Measurements from ENCODE around the gene KLHL22. TPM values are rescaled to one million over a fixed set of nuclear protein-coding genes. Genes with fewer than 3 reads are reported as not detected.
A peak's percentile ranks its signal among the peaks of the same experiment; 100 is the strongest.
"Not testable (repeated sequence)": the region's sequence is repeated elsewhere in the genome, so short reads cannot be mapped to it uniquely, and the experiment has no call there.

Gene KLHL22
- total RNA-seq, result 16.9 and 17.7 TPM in 2 replicates

DNA sequence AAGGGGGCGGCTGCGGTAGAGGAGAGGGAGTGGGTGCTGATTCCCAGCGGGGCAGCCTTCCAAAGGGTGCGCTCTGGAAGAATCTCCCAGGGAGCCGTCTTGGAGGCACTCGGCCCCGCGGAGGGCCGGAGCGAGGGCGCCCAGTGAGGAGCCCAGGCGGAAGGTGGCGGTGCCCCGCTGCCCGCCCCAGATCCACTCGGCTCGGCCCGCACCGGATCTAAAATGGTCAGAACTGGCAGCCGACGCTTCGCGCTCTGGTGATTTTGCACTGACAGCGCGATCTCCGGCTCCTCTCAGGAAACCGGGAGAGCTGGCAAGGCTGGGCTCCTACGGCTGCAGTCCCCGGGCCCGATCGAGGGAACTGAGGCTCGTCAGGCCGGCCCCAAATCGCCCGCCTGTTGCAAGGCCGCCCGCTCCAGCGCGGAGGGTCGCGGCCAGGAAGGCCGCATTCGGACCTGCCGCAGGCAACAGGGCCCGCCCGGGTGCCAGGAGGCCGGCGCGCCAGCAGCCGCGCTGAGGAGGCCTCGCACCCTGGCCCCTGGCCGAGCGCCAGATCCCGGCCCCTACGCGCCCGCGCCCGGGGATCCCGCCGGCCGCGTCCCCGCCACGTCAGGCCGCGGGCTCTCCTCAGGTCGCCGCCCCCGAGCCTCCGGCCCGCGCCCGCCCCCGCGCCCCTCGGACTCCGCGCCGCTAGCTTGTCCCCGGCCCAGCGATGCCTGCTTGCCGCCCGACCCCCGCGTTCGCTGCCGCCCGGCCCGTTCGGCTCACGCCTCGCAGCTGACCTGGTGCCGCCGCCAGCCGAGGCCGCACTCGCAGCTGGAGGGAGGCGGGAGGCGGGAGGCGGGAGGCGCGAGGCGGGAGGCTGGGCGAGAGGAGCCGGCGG is at the start of gene KLHL22:
Gene KLHL22, minus strand, starts transcription at position 818 of the 883 bp plus-strand sequence. CDS start 6,584 bp downstream, outside the sequence.
- DNase-seq, result peak; percentile 80
- Mint-ChIP-seq H3K9me3 (no peaks in the 10 kb centered on the region), H3K27ac (peak within 1 kb of the TSS; percentile 90), H3K27me3 (no peaks in the 10 kb centered on the region), H3K36me3 (ENCODE audit: low read depth) (no peaks in the 10 kb centered on the region), H3K4me1 (peaks cover 32% of the 10 kb centered on the region), H3K4me3 (peak within 1 kb of the TSS; percentile 96)
- intact Hi-C loops (cut with micrococcal nuclease), result loop anchor here (1.0 to 10.0 kb wide), 4 partner anchors 12 to 210 kb away; partner anchors contain the start of gene MED15

DNA sequence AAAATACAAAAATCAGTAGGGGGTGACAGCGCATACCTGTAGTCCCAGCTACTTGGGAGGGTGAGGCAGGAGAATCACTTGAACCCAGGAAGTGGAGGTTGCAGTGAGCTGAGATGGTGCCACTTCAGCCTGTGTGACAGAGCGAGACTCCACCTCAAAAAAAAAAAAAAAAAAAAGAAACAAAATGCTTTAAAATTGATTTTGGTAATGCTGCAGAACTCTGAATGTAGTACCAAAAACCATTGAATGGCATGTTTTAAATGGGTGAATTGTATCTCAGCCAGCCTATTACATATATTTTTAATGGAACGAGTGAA is 49.7 kb upstream of the KLHL22 start:
- H3K27ac Mint-ChIP-seq; intact Hi-C loops (cut with micrococcal nuclease); H3K27me3 Mint-ChIP-seq; DNase-seq; H3K4me3 Mint-ChIP-seq; H3K9me3 Mint-ChIP-seq: not testable (repeated sequence)
- Mint-ChIP-seq H3K36me3 (ENCODE audit: low read depth) (peaks cover 45% of the 10 kb centered on the region), H3K4me1 (peaks cover 40% of the 10 kb centered on the region)

DNA sequence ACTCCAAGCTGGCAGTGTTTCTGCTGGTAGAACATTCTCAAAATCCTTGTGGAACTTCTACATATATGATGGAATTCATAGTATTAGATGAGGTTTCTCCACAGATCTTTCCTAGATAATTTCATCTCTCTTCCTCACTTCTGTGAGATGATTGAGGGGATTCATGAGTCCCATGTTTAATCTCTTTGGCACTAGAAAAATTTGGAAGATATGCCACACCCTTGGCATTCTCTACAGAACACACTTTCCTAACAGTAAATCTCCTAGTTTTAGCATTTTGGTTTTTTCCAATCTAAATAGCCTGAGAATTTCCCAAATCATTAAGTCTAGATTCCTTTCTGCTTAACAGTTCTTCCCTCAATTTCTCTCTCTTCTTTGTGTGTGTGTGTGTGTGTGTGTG is 47.1 kb upstream of the KLHL22 start:
- Mint-ChIP-seq H3K4me1 (peaks cover 26% of the 10 kb centered on the region), H3K27me3 (no peaks in the 10 kb centered on the region), H3K36me3 (ENCODE audit: low read depth) (peaks cover 62% of the 10 kb centered on the region), H3K9me3 (no peaks in the 10 kb centered on the region), H3K4me3 (no peak overlapping the region), H3K27ac (peak overlapping the region; percentile 47)
- intact Hi-C loops (cut with micrococcal nuclease), result no loop called here
- no peak for DNase-seq

- Mint-ChIP-seq H3K4me1 (peaks cover 28% of the 10 kb centered on the region), H3K9me3 (no peaks in the 10 kb centered on the region), H3K27ac (peak overlapping the region; percentile 39), H3K27me3 (no peaks in the 10 kb centered on the region), H3K4me3 (no peak overlapping the region), H3K36me3 (ENCODE audit: low read depth) (peaks cover 68% of the 10 kb centered on the region)
- intact Hi-C loops (cut with micrococcal nuclease), result no loop called here
- DNase-seq, result no peak
These were observed 46.5 kb upstream of the KLHL22 start for GRCh38 chr22:20542055-20542454.

GRCh38 chr22:20538875-20539274 is 43.3 kb upstream of the KLHL22 start:
- H3K4me3 Mint-ChIP-seq; DNase-seq; intact Hi-C loops (cut with micrococcal nuclease); H3K27me3 Mint-ChIP-seq; H3K9me3 Mint-ChIP-seq; H3K27ac Mint-ChIP-seq: not testable (repeated sequence)
- peaks cover 60% of the 10 kb centered on the region for H3K36me3 Mint-ChIP-seq (ENCODE audit: low read depth)
- peaks cover 21% of the 10 kb centered on the region for H3K4me1 Mint-ChIP-seq

GRCh38 chr22:20537983-20538382 is 42.4 kb upstream of the KLHL22 start:
- Mint-ChIP-seq H3K27me3 (no peaks in the 10 kb centered on the region), H3K27ac (no peak overlapping the region), H3K9me3 (no peaks in the 10 kb centered on the region), H3K36me3 (ENCODE audit: low read depth) (peaks cover 56% of the 10 kb centered on the region), H3K4me1 (peaks cover 23% of the 10 kb centered on the region), H3K4me3 (no peak overlapping the region)
- DNase-seq, result no peak
- intact Hi-C loops (cut with micrococcal nuclease), result no loop called here

DNA sequence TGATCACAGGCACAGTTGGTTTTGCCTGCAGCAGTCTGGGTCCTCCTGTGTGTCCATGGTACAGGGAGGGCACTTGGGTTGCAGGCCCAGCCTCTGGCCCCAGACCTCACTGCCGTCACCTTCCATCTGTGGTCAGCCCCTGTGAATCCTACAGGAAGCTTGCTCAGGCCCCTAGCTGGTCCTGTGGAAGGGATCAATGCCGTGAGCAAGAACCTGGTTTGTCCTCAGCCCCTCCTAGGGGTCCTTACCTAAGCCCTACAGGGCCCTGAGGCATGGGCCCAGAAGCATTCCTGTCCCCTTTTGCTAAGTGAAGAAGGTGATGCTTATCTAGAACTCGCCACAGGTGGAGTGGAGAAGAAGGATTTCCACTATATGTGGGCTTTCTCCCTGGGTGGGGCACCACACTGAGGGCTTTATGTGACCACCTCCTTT is 41.7 kb upstream of the KLHL22 start:
- H3K36me3 Mint-ChIP-seq (ENCODE audit: low read depth), result peaks cover 50% of the 10 kb centered on the region
- no peaks in the 10 kb centered on the region for H3K27me3 Mint-ChIP-seq
- H3K27ac Mint-ChIP-seq, result peak overlapping the region; percentile 45
- no peak for DNase-seq
- no peak overlapping the region for H3K4me3 Mint-ChIP-seq
- no peaks in the 10 kb centered on the region for H3K9me3 Mint-ChIP-seq
- H3K4me1 Mint-ChIP-seq, result peaks cover 21% of the 10 kb centered on the region
- intact Hi-C loops (cut with micrococcal nuclease), result no loop called here

DNA sequence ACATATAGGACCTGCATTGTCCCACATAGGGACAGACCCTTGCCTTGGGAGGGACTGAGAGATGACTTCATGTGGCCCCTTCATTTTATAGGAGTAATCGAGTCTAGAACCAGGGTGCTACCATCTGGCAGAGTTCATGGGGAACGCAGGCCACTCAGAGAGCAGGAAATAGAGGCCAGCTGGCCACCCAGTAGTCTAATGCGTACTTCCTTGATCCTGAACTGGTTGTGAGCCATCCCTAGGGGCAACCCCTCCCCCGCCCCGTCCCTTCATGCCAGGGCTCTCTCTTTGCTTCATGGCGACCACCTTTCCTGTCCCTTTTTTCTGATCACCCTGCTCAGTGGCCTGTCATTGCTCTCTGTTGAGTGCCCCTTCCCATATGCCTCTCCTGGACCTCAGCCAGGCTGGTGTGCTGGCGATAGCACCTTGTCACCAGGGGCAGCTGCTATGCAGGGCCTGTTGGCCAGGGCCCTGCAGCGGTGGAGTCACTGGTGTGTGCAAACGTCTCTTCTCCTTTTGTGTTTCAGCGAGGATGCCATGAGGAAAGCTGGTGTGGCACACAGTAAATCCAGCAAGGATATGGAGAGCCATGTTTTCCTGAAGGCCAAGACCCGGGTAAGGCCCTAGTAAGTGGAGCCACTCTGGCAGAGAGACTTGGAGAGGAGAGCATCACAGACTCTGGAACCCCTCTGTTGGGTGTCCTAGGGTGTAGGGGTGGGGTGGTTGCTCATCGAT is 41.2 kb upstream of the KLHL22 start:
- H3K36me3 Mint-ChIP-seq (ENCODE audit: low read depth), result peaks cover 46% of the 10 kb centered on the region
- no peaks in the 10 kb centered on the region for H3K27me3 Mint-ChIP-seq
- no peak overlapping the region for H3K4me3 Mint-ChIP-seq
- no peaks in the 10 kb centered on the region for H3K9me3 Mint-ChIP-seq
- peak overlapping the region; percentile 25 for H3K27ac Mint-ChIP-seq
- no peak for DNase-seq
- H3K4me1 Mint-ChIP-seq, result peaks cover 25% of the 10 kb centered on the region
- intact Hi-C loops (cut with micrococcal nuclease), result no loop called here

- Mint-ChIP-seq H3K27ac (peak overlapping the region; percentile 51), H3K9me3 (no peaks in the 10 kb centered on the region), H3K36me3 (ENCODE audit: low read depth) (peaks cover 39% of the 10 kb centered on the region), H3K4me3 (no peak overlapping the region), H3K27me3 (no peaks in the 10 kb centered on the region), H3K4me1 (peaks cover 31% of the 10 kb centered on the region)
- intact Hi-C loops (cut with micrococcal nuclease), result no loop called here
- no peak for DNase-seq
These were observed 38.3 kb upstream of the KLHL22 start for GRCh38 chr22:20533879-20534265.

DNA sequence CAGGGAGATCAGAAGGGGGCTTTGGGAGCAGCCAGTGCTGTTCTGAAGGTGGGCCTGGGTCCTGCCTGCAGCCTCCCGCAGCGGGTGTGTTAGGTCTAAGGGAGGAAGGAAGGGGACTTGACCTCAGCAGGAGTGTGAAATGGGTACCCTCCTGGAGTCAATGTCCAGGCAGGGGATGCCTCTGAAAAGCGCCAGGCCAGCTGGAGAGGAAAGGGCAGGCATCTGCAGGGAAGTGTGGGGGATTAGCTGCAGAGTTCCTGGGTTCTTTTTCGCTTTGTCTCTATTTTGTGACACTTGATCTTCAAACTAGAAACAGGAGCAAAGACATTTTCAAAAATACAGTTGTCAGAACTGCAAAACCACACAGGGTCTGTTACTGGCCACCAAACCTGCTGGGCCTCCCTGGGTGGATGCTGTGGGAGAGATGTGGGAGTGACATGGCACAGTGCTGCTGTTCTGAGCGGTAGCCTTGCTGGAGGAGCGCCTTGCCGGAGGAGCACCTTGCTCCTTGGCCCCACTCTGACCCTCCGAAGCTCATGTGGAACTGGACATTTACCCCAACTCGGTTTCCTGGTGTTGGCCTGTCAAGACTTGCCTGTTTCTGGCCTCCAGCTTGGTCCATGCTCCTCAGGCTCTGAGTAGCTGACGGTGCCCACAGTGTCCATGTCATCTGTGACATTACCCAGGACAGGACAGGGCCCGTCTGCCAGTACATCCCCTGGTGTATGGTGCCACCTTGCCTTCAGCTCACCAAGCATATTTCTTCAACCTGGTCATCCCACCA is 37.7 kb upstream of the KLHL22 start:
- Mint-ChIP-seq H3K36me3 (ENCODE audit: low read depth) (peaks cover 35% of the 10 kb centered on the region), H3K27me3 (no peaks in the 10 kb centered on the region), H3K27ac (peak overlapping the region; percentile 51), H3K4me3 (no peak overlapping the region), H3K9me3 (no peaks in the 10 kb centered on the region), H3K4me1 (peaks cover 31% of the 10 kb centered on the region)
- DNase-seq, result no peak
- intact Hi-C loops (cut with micrococcal nuclease), result no loop called here

DNA sequence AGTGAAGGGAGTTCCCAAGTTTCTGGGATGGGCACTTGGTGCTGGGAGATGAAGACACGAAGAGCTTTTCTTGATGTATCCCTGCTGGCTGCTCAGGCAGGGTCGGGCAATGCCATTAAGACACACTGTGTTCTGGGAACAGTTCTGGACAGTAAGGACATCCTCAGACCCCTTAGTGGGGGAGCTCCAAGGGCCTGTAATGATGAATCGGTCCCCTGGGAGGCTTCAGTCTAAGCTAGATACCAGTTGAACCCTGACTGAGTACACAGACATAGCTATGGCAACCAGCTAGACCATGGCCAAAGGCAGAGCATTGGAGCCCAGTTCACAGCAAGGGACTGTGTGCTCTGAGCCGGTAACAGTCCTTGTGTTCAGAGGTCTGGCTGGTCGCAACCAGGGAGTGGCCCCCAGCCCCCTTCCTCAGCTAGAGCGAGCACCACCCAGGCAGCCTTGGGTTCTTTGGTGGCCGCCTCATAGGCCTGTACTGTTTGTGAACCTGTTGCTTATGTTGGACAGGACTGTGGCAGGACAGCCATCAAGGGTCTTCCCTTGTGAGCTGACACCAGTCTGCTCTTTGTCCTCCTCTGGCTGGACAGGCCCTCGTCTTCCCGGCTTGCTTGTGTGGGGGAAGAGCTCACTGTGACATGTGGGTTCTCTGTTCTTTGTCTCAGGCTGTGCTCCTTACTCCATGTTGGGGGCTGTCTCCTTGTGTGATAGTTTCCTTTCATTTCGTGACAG is 36.8 kb upstream of the KLHL22 start:
- intact Hi-C loops (cut with micrococcal nuclease), result no loop called here
- no peaks in the 10 kb centered on the region for H3K27me3 Mint-ChIP-seq
- H3K9me3 Mint-ChIP-seq, result no peaks in the 10 kb centered on the region
- H3K4me1 Mint-ChIP-seq, result peaks cover 32% of the 10 kb centered on the region
- no peak for DNase-seq
- H3K36me3 Mint-ChIP-seq (ENCODE audit: low read depth), result peaks cover 35% of the 10 kb centered on the region
- H3K27ac Mint-ChIP-seq, result peak overlapping the region; percentile 62
- no peak overlapping the region for H3K4me3 Mint-ChIP-seq

DNA sequence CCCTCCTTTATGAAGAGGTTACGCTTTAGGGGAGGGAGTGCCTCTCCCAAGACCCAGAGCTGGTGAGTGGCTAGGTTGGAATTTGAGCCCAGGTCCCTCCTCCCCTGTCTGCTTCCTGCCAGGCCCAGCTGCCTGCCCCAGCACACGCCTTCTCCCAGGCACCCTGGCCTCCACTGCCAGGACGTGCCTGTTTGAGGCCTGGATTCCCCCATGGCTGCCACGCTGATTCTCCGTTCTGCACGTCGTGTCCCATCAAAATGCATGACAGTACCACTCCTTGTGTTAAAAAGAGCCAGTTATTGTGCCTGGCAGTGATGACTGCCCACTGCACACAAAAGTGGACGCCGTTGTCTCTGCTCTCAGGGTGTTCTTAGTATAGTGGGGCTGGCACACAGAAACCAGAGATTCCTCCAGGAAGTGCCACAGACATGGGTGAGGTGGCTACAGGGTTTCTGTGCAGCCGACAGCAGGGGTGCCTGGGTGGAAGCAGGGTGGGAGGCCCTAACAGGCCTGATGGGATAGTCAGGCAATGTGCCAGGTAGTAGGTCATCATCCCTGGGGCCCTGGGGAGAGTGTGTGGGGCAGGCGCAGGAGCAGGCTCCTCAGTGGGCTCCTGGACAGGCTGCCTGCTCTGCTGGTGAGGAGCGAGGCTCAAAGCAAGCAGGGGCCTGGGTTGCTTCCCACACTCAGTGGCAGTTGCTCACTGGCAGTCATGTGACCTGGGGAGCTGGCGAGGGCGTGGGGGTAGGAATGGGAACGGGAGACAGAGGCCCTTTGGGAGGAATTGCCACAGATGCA is 36.0 kb upstream of the KLHL22 start:
- intact Hi-C loops (cut with micrococcal nuclease), result no loop called here
- peaks cover 38% of the 10 kb centered on the region for H3K4me1 Mint-ChIP-seq

DNA sequence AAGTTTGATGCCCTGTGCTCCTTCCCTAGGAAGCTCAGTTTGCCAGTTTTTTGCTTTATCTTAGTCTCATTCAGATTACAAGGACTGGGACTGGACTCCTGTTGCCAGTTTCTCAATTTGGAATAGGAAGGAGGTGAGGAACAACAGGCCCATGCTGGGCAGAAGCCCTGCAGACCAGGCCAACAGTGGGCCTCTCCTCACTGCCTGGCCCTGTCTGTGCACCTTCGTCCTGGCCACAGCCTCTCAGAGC is 35.5 kb upstream of the KLHL22 start:
- Mint-ChIP-seq H3K27ac (no peak overlapping the region), H3K4me1 (peaks cover 41% of the 10 kb centered on the region), H3K27me3 (no peaks in the 10 kb centered on the region), H3K36me3 (ENCODE audit: low read depth) (peaks cover 38% of the 10 kb centered on the region), H3K4me3 (no peak overlapping the region), H3K9me3 (no peaks in the 10 kb centered on the region)
- DNase-seq, result no peak
- intact Hi-C loops (cut with micrococcal nuclease), result no loop called here

More for the DNA sequence above, 36.0 kb upstream of the KLHL22 start:
- no peaks in the 10 kb centered on the region for H3K27me3 Mint-ChIP-seq
- peaks cover 37% of the 10 kb centered on the region for H3K36me3 Mint-ChIP-seq (ENCODE audit: low read depth)
- H3K27ac Mint-ChIP-seq, result peak overlapping the region; percentile 62
- H3K9me3 Mint-ChIP-seq, result no peaks in the 10 kb centered on the region
- no peak for DNase-seq
- no peak overlapping the region for H3K4me3 Mint-ChIP-seq
